HUES48 (cell line): Measurements from ENCODE around the gene KCTD7.
"Not testable (repeated sequence)": the region's sequence is repeated elsewhere in the genome, so short reads cannot be mapped to it uniquely, and the experiment has no call there.

Source experiments
- H3K27ac ChIP-seq: one replicate; pipeline ENCODE4 v1.7.0; 2013; ENCODE audit warnings: low read depth, low read length, inconsistent platforms
- H3K27me3 ChIP-seq: 2 replicates; pipeline ENCODE4 v1.6.1; 2013; ENCODE audit warnings: mild to moderate bottlenecking, low read length; ENCODE audit not compliant: control insufficient read depth, insufficient read depth
- H3K36me3 ChIP-seq: 2 replicates; pipeline ENCODE4 v1.6.1; 2013; ENCODE audit warnings: low read length; ENCODE audit not compliant: control insufficient read depth, insufficient read depth
- H3K4me1 ChIP-seq: 2 replicates; pipeline ENCODE4 v1.6.1; 2013; ENCODE audit warnings: mild to moderate bottlenecking, low read length; ENCODE audit not compliant: control insufficient read depth, insufficient read depth
- H3K4me3 ChIP-seq: 2 replicates; pipeline ENCODE4 v1.5.1; 2013; ENCODE audit warnings: mild to moderate bottlenecking, low read depth, low read length
- H3K9ac ChIP-seq: 2 replicates; pipeline ENCODE4 v1.6.1; 2013; ENCODE audit warnings: mild to moderate bottlenecking, low read depth, low read length, moderate library complexity
- H3K9me3 ChIP-seq: 2 replicates; pipeline ENCODE4 v1.6.1; 2013; ENCODE audit warnings: low read length; ENCODE audit not compliant: control insufficient read depth, insufficient read depth

The KCTD7 gene

DNA sequence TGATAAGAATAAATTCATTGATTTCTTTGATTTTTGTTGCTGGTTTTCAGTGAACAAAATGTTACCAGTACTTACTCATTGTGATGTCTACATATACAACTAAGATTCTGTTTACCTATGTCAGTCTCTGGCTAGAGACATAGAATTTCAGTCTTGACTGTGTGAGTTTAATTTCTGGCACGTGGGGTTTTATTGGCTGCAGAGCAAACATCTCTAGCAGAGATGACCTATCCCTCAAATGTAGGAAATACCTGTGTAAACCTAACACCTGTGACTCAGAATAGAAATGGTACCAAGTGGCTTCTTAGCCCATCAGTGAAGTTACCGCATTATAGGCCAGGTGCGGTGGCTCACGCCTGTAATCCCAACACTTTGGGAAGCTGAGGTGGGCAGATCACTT, 57.0 kb downstream of the KCTD7 start:
- not testable (repeated sequence) for H3K36me3 ChIP-seq, H3K9me3 ChIP-seq, H3K4me1 ChIP-seq, H3K4me3 ChIP-seq, H3K27ac ChIP-seq, H3K9ac ChIP-seq, H3K27me3 ChIP-seq

DNA sequence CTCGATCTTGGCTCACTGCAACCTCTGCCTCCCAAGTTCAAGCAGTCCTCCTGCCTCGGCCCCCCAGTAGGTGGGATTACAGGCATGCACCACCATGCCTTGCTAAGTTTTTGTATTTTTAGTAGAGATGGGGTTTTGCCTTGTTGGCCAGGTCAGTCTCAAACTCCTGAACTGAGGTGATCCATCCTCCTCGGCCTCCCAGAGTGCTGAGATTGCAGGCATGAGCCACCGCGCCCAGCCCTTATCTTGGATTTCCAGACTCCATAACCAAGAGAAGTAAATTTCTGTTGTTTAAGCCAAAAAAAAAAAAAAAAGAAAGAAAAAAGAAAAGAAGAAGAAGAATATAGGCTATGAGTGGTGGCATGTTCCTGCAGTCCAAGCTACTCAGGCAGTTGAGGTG, 58.5 kb downstream of the KCTD7 start:
- no peak overlapping the region for H3K27ac ChIP-seq
- H3K4me3 ChIP-seq, result no peak overlapping the region
- H3K9me3 ChIP-seq, result no peaks in the 10 kb centered on the region
- no peaks in the 10 kb centered on the region for H3K4me1 ChIP-seq
- no peaks in the 10 kb centered on the region for H3K27me3 ChIP-seq
- H3K9ac ChIP-seq, result no peak overlapping the region
- no peaks in the 10 kb centered on the region for H3K36me3 ChIP-seq

DNA sequence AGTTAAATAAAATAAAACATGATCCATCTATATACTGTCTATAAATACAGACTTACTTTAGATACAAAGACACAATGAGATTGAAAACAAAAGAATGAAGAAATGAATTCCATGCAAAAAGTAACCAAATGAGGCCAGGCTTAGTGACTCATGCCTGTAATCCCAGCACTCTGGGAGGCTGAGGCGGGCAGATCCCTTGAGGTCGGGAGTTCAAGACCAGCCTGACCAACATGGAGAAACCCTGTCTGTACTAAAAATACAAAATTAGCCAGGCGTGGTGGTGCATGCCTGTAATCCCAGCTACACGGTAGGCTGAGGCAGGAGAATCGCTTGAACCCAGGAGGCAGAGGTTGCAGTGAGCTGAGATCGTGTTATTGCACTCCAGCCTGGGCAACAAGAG, 59.0 kb downstream of the KCTD7 start:
- not testable (repeated sequence) for H3K27me3 ChIP-seq, H3K4me3 ChIP-seq, H3K4me1 ChIP-seq, H3K36me3 ChIP-seq, H3K9ac ChIP-seq, H3K9me3 ChIP-seq, H3K27ac ChIP-seq

DNA sequence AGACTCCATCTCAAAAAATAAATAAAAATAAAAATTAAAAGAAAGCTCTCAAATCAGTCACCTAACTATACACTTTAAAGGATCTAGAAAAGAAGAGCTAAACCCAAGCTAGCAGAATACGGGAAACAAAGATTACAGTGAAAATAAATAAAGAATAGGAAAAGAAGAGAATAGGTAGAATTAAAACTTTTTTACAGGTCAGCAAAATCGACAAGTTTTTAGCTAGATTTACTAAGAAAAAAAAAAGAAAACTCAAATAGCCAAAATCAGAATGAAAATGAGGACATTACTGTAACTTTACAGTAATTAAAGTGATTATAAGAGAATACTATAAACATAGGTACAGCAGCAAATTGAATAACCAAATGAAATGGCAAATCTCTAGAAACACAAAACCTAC, 60.4 kb downstream of the KCTD7 start:
- Histone ChIP-seq H3K4me3 (no peak overlapping the region), H3K9ac (no peak overlapping the region), H3K27ac (no peak overlapping the region), H3K36me3 (no peaks in the 10 kb centered on the region), H3K4me1 (no peaks in the 10 kb centered on the region), H3K9me3 (no peaks in the 10 kb centered on the region), H3K27me3 (no peaks in the 10 kb centered on the region)

DNA sequence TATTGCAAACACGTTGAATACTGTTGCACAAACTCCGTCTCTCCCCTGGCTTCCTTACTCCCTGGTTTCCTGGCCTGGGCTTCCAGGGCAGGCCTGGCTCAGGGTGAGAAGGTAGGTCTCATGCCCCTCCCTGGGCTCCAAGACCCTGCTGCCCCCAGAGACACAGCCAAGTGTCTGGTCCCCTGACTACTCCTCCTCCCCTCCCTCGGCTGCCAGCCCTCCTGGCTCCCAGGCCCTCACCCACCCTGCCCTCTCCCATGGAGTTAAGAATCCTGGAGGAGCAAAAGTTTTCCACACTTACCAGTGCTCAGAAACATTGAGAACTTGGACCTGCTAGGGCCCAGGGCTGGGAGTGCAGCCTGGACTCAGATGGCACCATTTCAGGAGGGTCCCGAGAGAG, 64.7 kb downstream of the KCTD7 start:
- Histone ChIP-seq H3K36me3 (no peaks in the 10 kb centered on the region), H3K9me3 (no peaks in the 10 kb centered on the region), H3K9ac (no peak overlapping the region), H3K27me3 (no peaks in the 10 kb centered on the region), H3K4me1 (no peaks in the 10 kb centered on the region), H3K4me3 (no peak overlapping the region), H3K27ac (no peak overlapping the region)
